HG02571 (cell line): Measurements from ENCODE around the gene CCDC187.
"Not testable (repeated sequence)": the region's sequence is repeated elsewhere in the genome, so short reads cannot be mapped to it uniquely, and the experiment has no call there.

Experiments
- ATAC-seq: cut with Tn5 transposase; IDR thresholded peaks from one replicate; pipeline ENCODE4 v1.9.1; 2021; ENCODE audit warnings: mild to moderate bottlenecking, moderate library complexity; ENCODE audit not compliant: unreplicated experiment

The CCDC187 gene

DNA sequence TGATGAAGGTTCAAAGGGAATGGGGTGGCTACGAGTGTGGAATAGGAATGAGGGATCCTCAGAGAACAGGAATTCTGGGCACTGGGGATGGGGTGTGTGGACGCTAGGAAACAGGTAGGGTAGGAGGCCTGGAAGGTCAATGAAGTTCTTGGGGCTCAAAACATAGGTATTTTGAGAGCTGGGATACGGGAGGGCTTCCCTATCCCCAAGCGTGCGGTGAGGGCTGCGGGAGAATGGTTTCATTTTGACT, 59.0 kb downstream of the CCDC187 start:
- no peak for ATAC-seq

DNA sequence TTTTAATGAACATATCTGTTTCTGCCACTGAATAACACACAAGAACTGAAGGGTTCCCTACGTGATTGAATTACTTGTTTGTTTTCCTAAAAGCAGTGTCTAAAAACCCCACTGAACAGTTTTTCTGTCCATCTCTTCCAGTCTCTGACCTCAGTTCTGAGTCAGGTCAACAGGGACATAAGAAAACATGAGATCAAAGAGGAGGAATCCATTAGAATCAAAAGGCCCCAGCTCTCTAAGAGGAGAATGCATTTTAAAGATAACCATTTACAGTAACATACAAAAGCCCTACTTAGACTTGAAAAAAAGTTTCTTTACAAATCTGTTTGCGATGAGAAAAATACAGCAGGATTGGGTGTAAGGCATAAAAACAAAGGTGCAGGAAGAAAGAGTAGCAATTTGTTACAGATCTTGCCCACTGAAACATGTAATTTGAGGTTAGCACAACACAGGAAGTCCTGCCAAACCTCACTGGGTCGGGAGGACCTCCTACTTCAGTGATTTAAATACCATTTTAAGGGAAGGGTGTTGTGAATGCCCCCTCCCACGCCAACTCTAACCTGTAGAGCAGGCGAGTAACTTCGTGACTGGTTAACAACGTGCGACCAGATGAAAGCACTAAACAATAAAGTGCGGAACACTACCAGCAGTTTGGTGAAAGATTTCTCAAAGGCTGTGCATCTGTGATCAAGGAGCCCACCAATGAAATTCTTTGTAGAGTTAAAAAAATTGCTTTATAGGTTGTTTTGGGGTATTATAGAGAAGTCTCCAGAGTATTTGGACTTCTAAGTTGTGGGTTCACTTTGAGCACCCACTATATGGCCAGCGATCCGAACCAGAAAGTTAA, 59.5 kb downstream of the CCDC187 start:
- no peak for ATAC-seq

DNA sequence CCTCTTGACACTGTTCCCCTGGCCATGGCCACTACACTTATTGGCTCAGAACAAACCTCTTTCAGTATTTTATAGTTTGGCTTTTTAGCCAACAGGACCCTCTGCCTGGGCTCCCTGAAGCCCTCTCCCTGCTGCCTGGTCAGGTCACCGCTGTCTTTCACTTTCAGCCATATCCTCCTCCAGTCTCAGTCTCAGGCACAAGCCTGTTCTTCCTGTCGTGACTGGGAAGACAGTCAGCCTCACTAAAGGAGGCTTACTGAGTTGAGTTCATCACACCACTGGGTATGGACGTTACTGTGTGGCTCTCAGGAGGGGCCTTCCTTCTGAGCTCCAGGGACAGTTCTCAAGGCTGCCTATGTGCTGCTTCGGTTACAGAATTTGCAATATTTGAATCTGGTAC, 60.3 kb downstream of the CCDC187 start:
- no peak for ATAC-seq

DNA sequence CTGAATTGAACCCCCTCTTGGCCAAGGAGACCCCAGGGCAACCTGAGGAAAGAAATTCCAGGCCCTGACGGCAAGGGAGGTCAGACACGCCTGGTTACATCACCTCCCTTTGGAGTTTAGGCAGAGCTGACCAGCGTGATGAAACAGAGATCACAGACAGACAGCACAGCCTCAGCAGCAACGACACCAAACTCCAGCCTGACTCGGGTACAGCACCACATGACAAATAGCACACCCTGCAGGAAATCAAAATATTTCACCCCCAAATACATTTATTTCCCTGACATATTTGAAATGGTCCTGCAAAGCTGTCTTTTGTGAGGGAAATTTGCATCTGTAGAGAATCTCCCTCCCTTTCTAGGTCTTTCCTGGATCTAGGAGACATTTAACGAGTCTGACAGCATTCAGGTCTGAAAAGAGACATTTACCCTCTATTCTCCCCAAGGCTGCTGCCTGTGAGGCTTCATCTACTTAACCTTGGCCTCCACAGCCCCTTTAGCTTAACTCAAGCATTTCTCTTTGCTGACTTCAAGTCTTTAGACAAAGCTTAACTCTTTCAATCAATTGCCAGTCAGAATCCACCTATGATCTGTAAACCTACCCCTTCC, 60.9 kb downstream of the CCDC187 start:
- no peak for ATAC-seq

DNA sequence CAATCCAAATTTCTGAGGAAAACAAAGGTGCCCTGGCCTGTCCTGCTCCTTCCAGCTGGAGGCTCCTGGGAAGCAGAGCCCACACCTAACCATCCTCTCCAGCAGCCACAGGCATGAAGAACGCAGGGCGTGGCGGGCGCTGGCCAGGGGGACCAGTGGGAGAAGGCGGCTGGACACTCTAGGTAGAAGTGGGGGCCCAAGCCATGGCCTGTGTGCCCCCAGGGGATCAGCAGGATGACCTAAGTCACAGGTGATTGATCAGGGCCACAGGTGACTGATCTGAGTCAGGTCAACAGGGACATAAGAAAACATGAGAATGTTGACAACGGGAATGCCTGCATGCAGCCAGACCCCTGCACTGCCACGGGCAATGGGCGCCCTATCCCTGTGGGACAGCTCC, 61.6 kb downstream of the CCDC187 start:
- no peak for ATAC-seq

DNA sequence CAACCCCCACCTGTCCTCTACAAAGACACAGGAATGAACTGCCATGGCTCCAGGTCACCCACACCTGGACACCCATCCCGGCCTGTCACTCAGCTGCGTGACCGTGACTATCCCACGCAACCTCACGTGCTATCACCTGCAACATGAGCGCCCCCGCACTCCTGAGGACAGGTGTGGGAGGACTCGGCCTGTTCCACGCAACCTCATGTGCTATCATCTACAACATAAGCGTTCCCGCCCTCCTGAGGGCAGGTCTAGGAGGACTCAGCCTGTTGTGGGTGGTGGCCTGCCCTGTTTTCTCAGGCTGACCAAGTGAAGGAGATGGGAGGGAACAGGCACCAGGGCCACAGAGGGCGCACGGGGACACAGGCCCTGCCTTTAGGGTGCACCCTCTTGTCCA, 62.4 kb downstream of the CCDC187 start:
- ATAC-seq, result no peak

DNA sequence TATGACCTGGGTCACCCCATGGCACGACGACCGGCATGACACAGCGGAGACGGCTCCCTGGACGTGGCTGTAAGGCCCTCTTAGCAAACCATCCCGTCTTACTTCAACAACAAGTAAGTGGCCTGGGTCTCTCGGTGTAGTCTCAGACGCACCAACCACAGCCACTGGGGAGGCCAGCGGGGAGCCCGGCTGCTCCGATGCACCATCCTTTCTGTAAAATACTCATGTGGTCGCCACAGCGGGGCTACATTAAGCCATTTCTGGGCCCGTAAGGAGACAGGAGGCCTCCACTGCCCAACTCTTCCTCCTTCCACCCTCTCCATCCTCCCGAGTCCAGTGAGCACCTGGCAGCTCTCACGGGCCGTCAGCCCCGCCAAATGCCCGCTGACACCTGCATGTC, 63.0 kb downstream of the CCDC187 start:
- ATAC-seq, result no peak

DNA sequence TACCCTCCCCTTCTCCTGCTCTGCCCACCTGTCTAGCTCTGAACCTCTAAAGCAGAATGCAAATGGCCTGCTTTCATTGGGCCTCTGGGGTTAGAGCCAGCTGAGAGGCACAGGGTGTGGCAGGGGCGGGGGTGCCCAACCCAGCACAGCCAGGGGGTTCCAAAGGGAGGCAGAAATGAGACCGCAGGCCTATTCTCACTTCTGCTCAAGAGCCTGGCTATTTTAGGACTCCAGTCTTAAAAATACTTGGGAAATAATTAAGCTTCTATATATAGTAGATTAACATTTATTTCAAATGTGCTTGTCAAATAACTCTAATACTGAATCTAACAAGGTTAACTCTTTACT, 63.9 kb downstream of the CCDC187 start:
- ATAC-seq, result no peak

DNA sequence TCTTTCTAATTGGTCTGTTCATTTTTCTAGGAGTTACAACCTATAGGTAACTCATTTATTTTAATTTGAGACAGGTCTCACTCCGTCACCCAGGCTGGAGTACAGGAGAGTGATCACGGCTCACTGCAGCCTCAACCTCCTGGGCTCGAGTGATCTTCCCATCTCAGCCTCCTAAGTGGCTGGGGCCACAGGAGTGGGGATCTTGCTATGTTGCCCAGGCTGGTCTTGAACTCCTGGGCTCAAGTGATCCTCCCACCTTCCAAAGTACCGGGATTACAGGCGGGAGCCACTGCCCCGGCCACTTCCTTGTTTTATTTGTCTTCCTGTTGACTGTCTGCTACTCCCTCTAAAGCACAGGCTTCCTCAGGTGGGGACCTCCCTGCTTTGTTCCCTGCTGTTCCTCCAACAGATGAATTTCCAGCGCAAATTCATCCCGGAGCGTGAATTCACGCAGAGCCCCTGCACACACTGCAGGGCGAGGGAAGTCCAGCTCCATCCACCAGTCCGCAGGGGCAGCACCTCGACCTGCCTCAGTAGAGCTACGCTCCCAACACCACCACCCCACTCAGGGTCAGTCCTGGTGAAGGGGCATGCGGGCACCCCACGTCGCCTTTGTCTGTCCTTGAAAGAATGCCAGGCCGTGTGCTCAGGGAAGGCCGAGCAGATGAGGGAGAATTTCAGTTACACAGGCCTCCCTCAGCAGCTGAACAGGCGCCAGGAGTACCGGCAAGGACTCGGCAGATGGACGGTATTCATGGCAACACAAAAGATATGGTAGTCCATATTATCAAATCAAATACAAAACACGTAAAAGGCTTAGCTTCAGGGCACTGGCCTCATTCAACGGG, 64.5 kb downstream of the CCDC187 start:
- no peak for ATAC-seq

DNA sequence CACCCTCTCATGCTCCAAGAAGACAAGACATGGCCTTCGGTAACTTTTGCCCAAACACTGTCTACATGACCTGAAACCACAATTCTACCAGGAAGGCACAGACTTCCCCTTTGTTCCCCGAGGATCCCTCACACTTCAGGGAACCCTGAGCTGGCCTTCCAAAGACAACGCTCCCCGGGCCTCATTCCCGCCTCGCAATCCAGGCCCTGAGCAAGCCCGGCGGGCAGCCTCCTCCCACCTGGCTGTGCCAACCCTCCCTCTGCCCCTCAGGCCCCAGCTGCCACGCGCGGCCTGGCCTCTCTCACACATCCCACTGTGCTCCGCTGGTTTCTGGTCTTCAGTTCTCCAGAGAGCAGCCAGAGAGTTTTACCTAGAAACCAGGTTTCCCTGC, 65.6 kb downstream of the CCDC187 start:
- ATAC-seq, result no peak

DNA sequence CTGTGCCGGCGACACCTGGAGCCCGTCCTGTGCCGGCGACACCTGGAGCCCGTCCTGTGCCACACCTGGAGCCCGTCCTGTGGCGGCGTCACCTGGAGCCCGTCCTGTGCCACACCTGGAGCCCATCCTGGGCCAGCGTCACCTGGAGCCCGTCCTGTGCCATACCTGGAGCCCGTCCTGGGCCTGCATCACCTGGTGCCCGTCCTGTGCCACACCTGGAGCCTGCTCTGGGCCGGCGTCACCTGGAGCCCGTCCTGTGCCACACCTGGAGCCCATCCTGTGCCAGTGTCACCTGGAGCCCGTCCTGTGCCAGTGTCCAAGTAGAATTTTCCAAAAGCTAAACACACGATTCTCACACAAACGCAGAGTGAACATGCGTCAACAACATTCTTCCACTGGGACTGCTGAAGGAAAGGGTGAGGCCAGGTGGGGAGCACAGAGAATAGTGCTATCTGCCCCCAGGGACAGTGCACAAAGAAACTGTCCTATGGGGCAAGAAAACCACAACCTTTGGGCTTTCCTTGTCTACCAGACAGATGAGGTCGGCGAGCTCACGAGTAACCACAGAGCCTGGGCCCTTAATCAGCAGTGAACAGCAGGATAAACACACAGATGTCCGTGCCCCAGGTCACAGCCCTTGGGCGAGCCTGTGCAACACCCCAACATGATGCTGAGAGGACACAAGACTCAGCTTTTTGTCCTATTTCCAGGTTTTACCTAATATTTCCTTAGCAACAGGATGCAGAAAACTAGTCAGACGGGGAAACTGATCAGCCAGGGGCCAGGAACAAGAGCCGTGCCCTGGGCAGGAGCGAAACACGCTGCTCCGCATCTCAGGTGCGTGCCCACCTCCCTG, 66.2 kb downstream of the CCDC187 start:
- ATAC-seq, result no peak

DNA sequence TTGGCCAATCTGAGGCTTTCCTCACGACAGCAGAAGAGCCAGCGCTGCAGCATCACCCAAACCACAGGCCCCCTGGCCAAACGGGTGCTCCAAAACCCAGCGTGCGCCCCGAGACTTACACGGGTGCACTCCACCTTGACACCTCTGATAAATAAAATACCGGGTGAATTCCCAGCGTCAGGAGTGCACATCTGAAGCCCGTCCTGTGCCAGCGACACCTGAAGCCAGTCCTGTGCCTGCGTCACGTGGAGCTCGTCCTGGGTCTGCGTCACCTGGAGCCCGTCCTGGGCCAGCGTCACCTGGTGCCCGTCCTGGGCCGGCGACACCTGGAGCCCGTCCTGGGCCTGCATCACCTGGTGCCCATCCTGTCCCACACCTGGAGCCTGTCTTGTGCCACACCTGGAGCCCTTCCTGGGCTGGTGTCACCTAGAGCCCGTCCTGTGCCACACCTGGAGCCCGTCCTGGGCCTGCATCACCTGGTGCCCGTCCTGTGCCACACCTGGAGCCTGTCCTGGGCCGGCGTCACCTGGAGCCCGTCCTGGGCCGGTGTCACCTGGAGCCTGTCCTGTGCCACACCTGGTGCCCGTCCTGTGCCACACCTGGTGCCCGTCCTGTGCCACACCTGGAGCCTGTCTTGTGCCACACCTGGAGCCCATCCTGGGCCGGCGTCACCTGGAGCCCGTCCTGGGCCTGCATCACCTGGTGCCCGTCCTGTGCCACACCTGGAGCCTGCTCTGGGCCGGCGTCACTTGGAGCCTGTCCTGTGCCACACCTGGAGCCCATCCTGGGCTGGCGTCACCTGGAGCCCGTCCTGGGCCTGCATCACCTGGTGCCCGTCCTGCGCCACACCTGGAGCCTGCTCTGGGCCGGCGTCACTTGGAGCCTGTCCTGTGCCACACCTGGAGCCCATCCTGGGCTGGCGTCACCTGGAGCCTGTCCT, 67.2 kb downstream of the CCDC187 start:
- not testable (repeated sequence) for ATAC-seq

DNA sequence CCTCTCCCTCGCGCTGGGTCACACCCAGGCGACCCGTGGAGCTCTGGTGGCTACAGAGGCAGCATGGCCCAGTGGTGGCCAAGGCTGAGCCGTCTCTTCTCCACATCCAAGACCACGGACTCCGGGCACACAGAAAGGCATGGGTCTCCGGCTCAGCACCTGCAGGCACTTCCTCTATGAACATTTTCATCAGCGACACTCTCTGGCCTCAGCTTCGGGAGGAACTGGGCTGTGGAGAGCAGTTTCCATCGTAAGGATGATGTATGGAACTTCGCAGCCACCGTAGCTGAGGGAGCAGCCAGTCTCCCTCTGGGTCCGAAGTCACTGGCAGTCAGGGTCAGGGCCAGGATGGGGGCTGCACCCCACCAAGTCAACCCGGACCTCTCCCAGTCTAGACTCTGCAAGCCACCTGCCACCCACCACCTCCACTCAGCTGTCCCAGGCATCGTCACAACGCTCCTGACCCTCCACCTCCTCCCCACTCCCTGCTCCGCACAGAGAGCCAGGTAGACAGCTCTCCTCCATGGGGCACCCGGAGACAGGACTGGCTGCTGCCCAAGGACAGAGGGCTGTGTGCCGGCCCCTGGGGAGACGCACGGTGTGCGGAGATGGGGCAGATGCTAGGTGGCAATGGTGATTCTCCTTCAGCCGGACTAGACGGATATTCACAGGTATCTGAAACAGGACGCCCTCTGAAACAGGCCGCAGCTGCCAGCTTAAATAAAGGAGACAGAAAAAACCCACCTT, 68.0 kb downstream of the CCDC187 start:
- no peak for ATAC-seq

DNA sequence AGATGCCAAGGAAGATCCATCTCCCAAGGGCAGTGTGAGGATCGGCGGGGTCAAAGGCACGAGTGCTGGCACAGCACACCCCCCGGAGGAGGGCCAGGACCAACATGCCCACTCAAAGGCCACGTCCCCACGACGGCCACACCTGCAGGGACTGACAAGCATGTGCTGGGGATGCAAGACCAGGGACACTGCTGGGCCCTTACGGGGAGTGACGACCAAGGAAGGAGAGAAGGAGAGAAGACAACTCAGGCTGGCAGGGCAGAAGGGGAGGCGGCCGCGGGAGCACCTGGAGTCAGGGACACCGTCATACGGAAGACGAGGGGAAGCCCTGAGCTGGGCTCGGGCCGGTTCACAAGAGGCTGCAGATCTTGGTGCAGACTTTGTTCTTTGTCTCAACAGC, 68.7 kb downstream of the CCDC187 start:
- no peak for ATAC-seq

DNA sequence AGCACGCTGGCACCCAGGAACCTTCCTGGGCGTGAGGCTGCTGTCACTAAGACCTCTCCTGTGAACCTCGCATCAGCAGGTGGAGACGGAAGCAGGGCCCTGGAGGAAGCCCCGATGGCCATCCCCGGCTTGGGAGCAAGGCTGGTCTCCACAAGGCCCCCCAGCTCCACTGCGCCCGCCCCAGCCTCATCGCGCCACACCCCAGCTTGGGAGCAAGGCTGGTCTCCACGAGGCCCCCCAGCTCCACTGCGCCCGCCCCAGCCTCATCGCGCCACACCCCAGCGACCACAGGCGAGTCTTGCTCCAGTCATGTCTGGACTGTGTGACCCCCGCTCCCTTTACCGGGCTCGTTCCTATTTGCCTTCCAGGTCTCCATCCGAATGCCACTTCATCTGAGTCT, 69.3 kb downstream of the CCDC187 start:
- no peak for ATAC-seq

DNA sequence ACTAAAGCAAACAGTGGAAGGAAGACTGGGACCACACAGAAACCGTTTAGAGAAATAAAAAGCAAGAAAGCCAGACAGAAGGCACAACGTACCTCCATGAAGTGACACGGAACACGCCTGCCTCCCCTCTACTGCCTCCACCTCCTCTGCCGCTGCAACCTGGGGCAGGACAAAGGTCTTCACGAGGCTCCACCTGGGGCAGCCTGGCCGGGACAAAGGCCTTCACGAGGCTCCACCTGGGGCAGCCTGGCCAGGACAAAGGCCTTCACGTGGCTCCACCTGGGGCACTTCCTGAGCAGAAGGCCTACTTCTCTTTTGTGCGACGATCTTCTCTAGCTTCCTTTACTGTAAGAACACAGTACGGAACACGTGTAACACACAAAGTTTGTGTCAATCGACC, 70.0 kb downstream of the CCDC187 start:
- ATAC-seq, result no peak

DNA sequence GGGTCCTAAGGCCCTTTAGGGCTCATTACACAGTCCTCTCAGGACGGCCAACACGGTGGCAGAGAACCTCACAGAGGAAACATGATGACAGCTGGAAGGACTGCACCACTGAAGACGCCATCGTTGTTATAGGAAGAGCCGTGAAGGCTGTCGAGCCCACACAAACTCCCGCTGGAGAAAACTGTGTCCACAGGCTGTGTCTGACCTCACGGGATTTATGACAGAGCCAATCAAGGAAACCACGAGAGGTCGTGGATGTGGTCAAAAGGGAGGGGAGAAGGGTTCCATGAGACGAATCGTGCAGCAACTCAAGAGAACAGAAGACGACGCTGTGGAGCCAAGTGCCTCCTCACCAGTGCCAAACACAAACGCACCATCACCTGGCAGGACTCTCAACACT, 70.5 kb downstream of the CCDC187 start:
- no peak for ATAC-seq

DNA sequence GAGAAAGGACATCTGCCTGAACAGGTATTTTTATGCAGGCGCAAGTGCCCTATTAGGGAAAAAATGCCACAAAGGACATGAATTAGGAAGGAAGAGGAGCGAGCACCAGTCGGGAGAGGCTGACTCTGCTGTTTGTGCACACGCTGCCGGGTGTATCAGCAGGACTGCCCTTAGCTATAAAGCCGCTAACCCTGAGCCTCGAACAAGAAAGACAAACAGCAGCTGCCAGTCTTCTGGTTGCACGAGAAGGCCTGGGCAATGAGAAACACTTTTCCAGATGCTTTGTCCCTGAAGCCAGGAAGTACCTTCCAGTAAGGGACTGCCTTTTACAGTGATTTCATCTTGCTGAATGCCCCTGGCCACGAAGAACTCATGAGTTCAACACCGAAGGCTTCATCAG, 70.9 kb downstream of the CCDC187 start:
- ATAC-seq, result no peak

DNA sequence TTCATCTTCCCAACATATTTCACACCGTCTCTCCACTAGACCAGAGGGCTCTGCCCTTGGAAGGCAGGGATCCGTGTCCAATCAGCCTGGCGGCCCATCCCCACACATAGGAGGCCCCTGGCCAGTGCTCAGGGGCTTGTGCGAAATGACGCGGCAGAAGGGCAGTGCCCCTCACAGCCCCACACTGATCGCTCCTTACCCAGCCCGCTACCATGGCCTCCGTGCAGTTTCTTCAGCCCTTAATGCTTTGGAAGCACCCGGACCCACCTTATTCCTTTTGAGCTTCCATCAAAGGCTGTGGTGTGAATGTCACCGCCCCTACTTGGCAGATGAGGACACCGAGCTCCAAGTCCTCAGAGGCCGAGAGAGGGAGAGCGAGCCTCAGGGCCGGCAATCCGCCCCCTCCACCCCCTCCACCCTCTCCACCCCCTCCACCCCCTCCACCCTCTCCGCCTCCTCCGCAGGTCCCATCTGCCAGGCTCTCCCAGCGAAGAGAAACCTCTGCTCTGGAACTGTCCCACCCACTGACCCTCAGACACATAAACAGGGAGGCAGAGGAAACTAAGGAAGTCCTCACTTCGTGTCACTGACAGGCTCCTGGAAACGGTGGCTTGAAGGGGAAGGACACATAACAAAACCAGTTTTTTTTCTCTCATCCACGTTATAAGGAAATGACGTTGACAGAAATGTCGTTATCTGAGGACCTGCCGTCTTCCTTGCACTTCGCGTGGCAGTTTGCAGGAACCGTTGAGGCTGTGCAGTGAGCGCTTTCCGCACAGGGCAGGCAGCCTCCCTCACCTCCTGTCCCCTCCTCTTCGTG, 72.2 kb downstream of the CCDC187 start:
- ATAC-seq, result no peak
